H9 (cell line): ENCODE data around the gene VASH1. TPM values are rescaled to one million over a fixed set of nuclear protein-coding genes. Genes with fewer than 3 reads are reported as not detected.

Source experiments
- DNase-seq: peaks from one replicate; pipeline ENCODE4 v3.0.0-alpha.2; 2017
- H2AFZ ChIP-seq: one replicate; pipeline ENCODE4 v1.6.1; 2013; ENCODE audit warnings: mild to moderate bottlenecking, low read length, control low read depth, moderate library complexity
- H2AK5ac ChIP-seq: 2 replicates; pipeline ENCODE4 v1.6.1; 2013; ENCODE audit warnings: low read length, control low read depth, mixed read lengths; ENCODE audit not compliant: insufficient read length
- H2BK120ac ChIP-seq: one replicate; pipeline ENCODE4 v1.6.1; 2013; ENCODE audit warnings: low read depth, mild to moderate bottlenecking, low read length, control low read depth, inconsistent platforms; ENCODE audit not compliant: poor library complexity, severe bottlenecking
- H2BK12ac ChIP-seq: 2 replicates; pipeline ENCODE4 v1.6.1; 2013; ENCODE audit warnings: low read length, control low read depth, mixed read lengths, low read depth; ENCODE audit not compliant: insufficient read length
- H2BK15ac ChIP-seq: 2 replicates; pipeline ENCODE4 v1.6.1; 2013; ENCODE audit warnings: low read depth, low read length, control low read depth
- H2BK20ac ChIP-seq: one replicate; pipeline ENCODE4 v1.6.1; 2013; ENCODE audit warnings: low read depth, mild to moderate bottlenecking, low read length, control low read depth, inconsistent platforms; ENCODE audit not compliant: poor library complexity, severe bottlenecking
- H2BK5ac ChIP-seq: 2 replicates; pipeline ENCODE4 v1.6.1; 2013; ENCODE audit warnings: low read length, control low read depth, mixed read lengths; ENCODE audit not compliant: insufficient read length
- H3K14ac ChIP-seq: 2 replicates; pipeline ENCODE4 v1.6.1; 2013; ENCODE audit warnings: low read length, control low read depth; ENCODE audit not compliant: insufficient read depth
- H3K18ac ChIP-seq: 2 replicates; pipeline ENCODE4 v1.6.1; 2013; ENCODE audit warnings: low read depth, mild to moderate bottlenecking, mixed read lengths, low read length, control low read depth; ENCODE audit not compliant: insufficient read length
- H3K23ac ChIP-seq: 2 replicates; pipeline ENCODE4 v1.6.1; 2013; ENCODE audit warnings: low read length, control low read depth, mixed read lengths, low read depth; ENCODE audit not compliant: insufficient read length
- H3K23me2 ChIP-seq: 2 replicates; pipeline ENCODE4 v1.6.1; 2013; ENCODE audit warnings: low read depth, mild to moderate bottlenecking, mixed read lengths, low read length, control low read depth; ENCODE audit not compliant: insufficient read length, poor library complexity, severe bottlenecking
- H3K27ac ChIP-seq: 2 replicates; pipeline ENCODE4 v1.5.1; 2013; ENCODE audit warnings: low read length, control low read depth, mixed read lengths, low read depth; ENCODE audit not compliant: insufficient read length
- H3K27me3 ChIP-seq: 2 replicates; pipeline ENCODE4 v1.6.1; 2013; ENCODE audit warnings: low read length, control low read depth, inconsistent platforms; ENCODE audit not compliant: insufficient read depth
- H3K4ac ChIP-seq: 2 replicates; pipeline ENCODE4 v1.6.1; 2013; ENCODE audit warnings: low read depth, mild to moderate bottlenecking, control low read depth, inconsistent platforms, low read length, moderate library complexity
- H3K4me1 ChIP-seq: 2 replicates; pipeline ENCODE4 v1.6.1; 2013; ENCODE audit warnings: low read length, control low read depth, inconsistent platforms; ENCODE audit not compliant: insufficient read depth
- H3K4me2 ChIP-seq: 2 replicates; pipeline ENCODE4 v1.6.1; 2013; ENCODE audit warnings: low read length, control low read depth, mixed read lengths; ENCODE audit not compliant: insufficient read length, insufficient read depth
- H3K56ac ChIP-seq: 2 replicates; pipeline ENCODE4 v1.6.1; 2013; ENCODE audit warnings: low read depth, mild to moderate bottlenecking, mixed read lengths, low read length, control low read depth; ENCODE audit not compliant: insufficient read length
- H3K79me1 ChIP-seq: 2 replicates; pipeline ENCODE4 v1.6.1; 2013; ENCODE audit warnings: low read depth, mild to moderate bottlenecking, moderate library complexity, low read length, control low read depth, inconsistent platforms; ENCODE audit not compliant: insufficient read depth, poor library complexity, severe bottlenecking
- H3K79me2 ChIP-seq: 2 replicates; pipeline ENCODE4 v1.6.1; 2013; ENCODE audit warnings: low read length, control low read depth, inconsistent platforms; ENCODE audit not compliant: insufficient read depth
- H3K9ac ChIP-seq: 2 replicates; pipeline ENCODE4 v1.6.1; 2013; ENCODE audit warnings: low read length, control low read depth, mixed read lengths; ENCODE audit not compliant: insufficient read length; ENCODE audit errors: extremely low read depth
- H3K9me3 ChIP-seq: one replicate; pipeline ENCODE4 v1.6.1; 2013; ENCODE audit warnings: low read depth, low read length, inconsistent platforms; ENCODE audit not compliant: control insufficient read depth
- H3T11ph ChIP-seq: one replicate; pipeline ENCODE4 v1.6.1; 2013; ENCODE audit warnings: mild to moderate bottlenecking, low read length, control low read depth, inconsistent platforms
- H4K20me1 ChIP-seq: one replicate; pipeline ENCODE4 v1.6.1; 2013; ENCODE audit not compliant: control insufficient read depth, insufficient read length, insufficient read depth
- H4K5ac ChIP-seq: 2 replicates; pipeline ENCODE4 v1.6.1; 2013; ENCODE audit warnings: low read depth, mild to moderate bottlenecking, mixed read lengths, low read length, control low read depth; ENCODE audit not compliant: insufficient read length
- H4K8ac ChIP-seq: replicated peaks from 2 replicates; pipeline ENCODE4 v1.6.1; 2013; ENCODE audit warnings: low read length, control low read depth, mixed read lengths, low read depth; ENCODE audit not compliant: insufficient read length
- H4K91ac ChIP-seq: 2 replicates; pipeline ENCODE4 v1.6.1; 2013; ENCODE audit warnings: low read depth, mild to moderate bottlenecking, moderate library complexity, mixed read lengths, low read length, control low read depth; ENCODE audit not compliant: insufficient read length
- H3K27ac Mint-ChIP-seq, 3 experiments: 2 replicates in 2 of 3; 3 replicates in 1 of 3; pipeline ENCODE4 v1.8.0; 2020 to 2021; ENCODE audit warnings: mixed read lengths in 3 of 3, mild to moderate bottlenecking in 1 of 3, moderate library complexity in 1 of 3
- H3K27me3 Mint-ChIP-seq: 2 replicates; pipeline ENCODE4 v1.8.0; 2021; ENCODE audit warnings: low read depth, mild to moderate bottlenecking, moderate library complexity, mixed read lengths
- H3K36me3 Mint-ChIP-seq, 3 experiments: 2 replicates in 2 of 3; 3 replicates in 1 of 3; pipeline ENCODE4 v1.8.0; 2020 to 2021; ENCODE audit warnings: low read depth in 3 of 3, mixed read lengths in 3 of 3; ENCODE audit not compliant: insufficient read depth in 1 of 3
- H3K4me1 Mint-ChIP-seq, 2 experiments: 2 replicates each; pipeline ENCODE4 v1.8.0; 2020; ENCODE audit warnings: mixed read lengths in 2 of 2
- H3K4me3 Mint-ChIP-seq, 2 experiments: 2 replicates in 1 of 2; 3 replicates in 1 of 2; pipeline ENCODE4 v1.8.0; 2020 to 2021; ENCODE audit warnings: mild to moderate bottlenecking in 2 of 2, mixed read lengths in 2 of 2, moderate library complexity in 1 of 2
- H3K9me3 Mint-ChIP-seq, 2 experiments: 2 replicates in 1 of 2; 3 replicates in 1 of 2; pipeline ENCODE4 v1.8.0; 2020; ENCODE audit warnings: mild to moderate bottlenecking in 2 of 2, mixed read lengths in 2 of 2, moderate library complexity in 1 of 2
- WGBS: extraction: QIAGEN DNeasy Blood & Tissue Kit; methylation state at CpG from one replicate; pipeline ENCODE4 v1.1.7; 2013; ENCODE audit warnings: missing lambda C conversion rate, low lambda C conversion rate, mixed read lengths; ENCODE audit not compliant: insufficient read length; ENCODE audit errors: extremely low coverage; 5-methylcytosine and 5-hydroxymethylcytosine counted together
- total RNA-seq: library from RNA; stranded (reverse); gene quantifications from 2 replicates; pipeline ENCODE4 v1.2.1, GENCODE V29; 2021
- TF ChIP-seq, protein P1 (sequence below): fragments of 200-600 bp; sonication (generic); conservative IDR thresholded peaks from 3 replicates; pipeline ENCODE4 v1.8.0; 2021; ENCODE audit warnings: antibody characterized with exemption, mild to moderate bottlenecking

Gene VASH1
- total RNA-seq, 1 experiment from 2014 or later = 5.8 TPM

DNA sequence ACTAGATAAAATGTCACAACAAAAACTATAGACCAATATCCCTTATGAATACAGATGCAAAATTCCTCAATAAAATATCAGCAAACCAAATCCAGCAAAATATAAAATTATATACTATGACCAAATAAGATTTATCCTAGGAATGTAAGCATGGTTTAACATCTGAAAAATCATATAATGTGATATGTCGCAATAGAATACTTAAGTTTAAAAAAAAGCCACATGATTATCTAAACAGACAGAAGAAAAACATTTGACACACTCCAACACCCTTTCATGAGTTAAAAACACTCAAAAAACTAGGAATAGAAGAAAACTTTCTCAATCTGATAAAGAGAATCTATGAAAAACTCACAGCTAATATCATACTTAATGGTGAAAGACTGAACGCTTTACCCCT, 31.2 kb downstream of the VASH1 start:
- H3K14ac ChIP-seq = no peak overlapping the region
- H4K8ac ChIP-seq = no peak overlapping the region
- no peak overlapping the region for H3K23ac ChIP-seq
- H4K20me1 ChIP-seq = no peaks in the 10 kb centered on the region
- Mint-ChIP-seq H3K27me3 (no peaks in the 10 kb centered on the region), H3K4me3 (no peak overlapping the region), H3K9me3 (no peaks in the 10 kb centered on the region; a peak in 1 of 5 replicates), H3K36me3 (peaks cover 42 to 76% (median 70%) of the 10 kb centered on the region in 3 experiments; a peak in 6 of 7 replicates), H3K4me1 (no peaks in the 10 kb centered on the region), H3K27ac (no peak overlapping the region)
- no peak overlapping the region for H3K27ac ChIP-seq
- H3K27me3 ChIP-seq = no peaks in the 10 kb centered on the region
- H3K9me3 ChIP-seq = no peaks in the 10 kb centered on the region
- H3K23me2 ChIP-seq = no peaks in the 10 kb centered on the region
- no peak overlapping the region for H3K18ac ChIP-seq
- H3K56ac ChIP-seq = no peak overlapping the region
- no peak overlapping the region for H2AK5ac ChIP-seq
- no peak overlapping the region for H2BK20ac ChIP-seq
- no peak overlapping the region for H3K9ac ChIP-seq
- no peaks in the 10 kb centered on the region for H3K79me1 ChIP-seq
- no peaks in the 10 kb centered on the region for H3K79me2 ChIP-seq
- no peak overlapping the region for H3K4ac ChIP-seq
- H3T11ph ChIP-seq = no peak overlapping the region
- DNase-seq = no peak
- no CpG with 5 or more reads among the region's 2 CpGs for WGBS
- no peaks in the 10 kb centered on the region for H3K4me1 ChIP-seq
- H4K91ac ChIP-seq = no peak overlapping the region
- no peak overlapping the region for H2BK12ac ChIP-seq
- TF ChIP-seq, protein P1, sequence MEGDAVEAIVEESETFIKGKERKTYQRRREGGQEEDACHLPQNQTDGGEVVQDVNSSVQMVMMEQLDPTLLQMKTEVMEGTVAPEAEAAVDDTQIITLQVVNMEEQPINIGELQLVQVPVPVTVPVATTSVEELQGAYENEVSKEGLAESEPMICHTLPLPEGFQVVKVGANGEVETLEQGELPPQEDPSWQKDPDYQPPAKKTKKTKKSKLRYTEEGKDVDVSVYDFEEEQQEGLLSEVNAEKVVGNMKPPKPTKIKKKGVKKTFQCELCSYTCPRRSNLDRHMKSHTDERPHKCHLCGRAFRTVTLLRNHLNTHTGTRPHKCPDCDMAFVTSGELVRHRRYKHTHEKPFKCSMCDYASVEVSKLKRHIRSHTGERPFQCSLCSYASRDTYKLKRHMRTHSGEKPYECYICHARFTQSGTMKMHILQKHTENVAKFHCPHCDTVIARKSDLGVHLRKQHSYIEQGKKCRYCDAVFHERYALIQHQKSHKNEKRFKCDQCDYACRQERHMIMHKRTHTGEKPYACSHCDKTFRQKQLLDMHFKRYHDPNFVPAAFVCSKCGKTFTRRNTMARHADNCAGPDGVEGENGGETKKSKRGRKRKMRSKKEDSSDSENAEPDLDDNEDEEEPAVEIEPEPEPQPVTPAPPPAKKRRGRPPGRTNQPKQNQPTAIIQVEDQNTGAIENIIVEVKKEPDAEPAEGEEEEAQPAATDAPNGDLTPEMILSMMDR = no peak
- no peak overlapping the region for H2BK5ac ChIP-seq
- H3K4me2 ChIP-seq = no peak overlapping the region
- H2BK15ac ChIP-seq = no peak overlapping the region
- H2BK120ac ChIP-seq = no peak overlapping the region
- H4K5ac ChIP-seq = no peak overlapping the region
- H2AFZ ChIP-seq = no peak overlapping the region
